Endothelial cell of umbilical vein (primary cell): ENCODE results near the gene NUAK1. TPM values are rescaled to one million over a fixed set of nuclear protein-coding genes. Genes with fewer than 3 reads are reported as not detected.

ENCODE experiments used
- BruUV-seq: library from RNA; stranded (reverse); fragments of 400-500 nt; replicated peaks from 2 replicates; lab custom pipeline; 2021; lab: Mats Ljungman, UMichigan
- CTCF ChIA-PET: fragments of 300-600, 350-600 bp; sonication (Branson Sonifier 250); formaldehyde crosslinking; loops from one replicate; lab custom pipeline; 2021; ENCODE audit warnings: antibody characterized with exemption, inconsistent platforms; lab: Charles Lee
- POLR2A ChIA-PET: fragments of 300-600, 350-600 bp; sonication (Branson Sonifier 250); formaldehyde crosslinking; loops from one replicate; lab custom pipeline; 2021; ENCODE audit warnings: antibody characterized with exemption, inconsistent platforms; lab: Charles Lee
- DNase-seq: peaks from one replicate; pipeline ENCODE4 v3.0.0-alpha.2; 2011; ENCODE audit warnings: low read depth, low spot score
- FAIRE-seq: peaks from 2 replicates; lab custom pipeline; 2011; peaks lifted over from hg19 to GRCh38; lab: Jason Lieb, UNC
- H2AFZ ChIP-seq: 2 replicates; pipeline ENCODE4 v1.6.0; 2012; ENCODE audit warnings: low read depth, low read length, control low read depth, inconsistent platforms
- H3K27ac ChIP-seq: 2 replicates; pipeline ENCODE4 v1.5.1; 2011; ENCODE audit warnings: low read depth, mild to moderate bottlenecking, control low read depth, low read length, moderate library complexity; ENCODE audit not compliant: insufficient read depth
- H3K27me3 ChIP-seq, 2 experiments: 2 replicates each; pipeline versions ENCODE4 v1.6.0 to v1.6.1; 2011; ENCODE audit warnings: low read length in 2 of 2, mixed read lengths in 1 of 2; ENCODE audit not compliant: control insufficient read depth in 2 of 2, insufficient read depth in 2 of 2
- H3K36me3 ChIP-seq, 2 experiments: 2 replicates in 1 of 2; 3 replicates in 1 of 2; pipeline ENCODE4 v1.5.1; 2011; ENCODE audit warnings: low read length in 2 of 2, mild to moderate bottlenecking in 1 of 2, moderate library complexity in 1 of 2; ENCODE audit not compliant: control insufficient read depth in 2 of 2, insufficient read depth in 2 of 2; ENCODE audit errors: extremely low read depth in 1 of 2
- H3K4me1 ChIP-seq: 3 replicates; pipeline ENCODE4 v1.5.1; 2011; ENCODE audit warnings: mild to moderate bottlenecking, low read length; ENCODE audit not compliant: control insufficient read depth, insufficient read depth; ENCODE audit errors: extremely low read depth
- H3K4me2 ChIP-seq: 2 replicates; pipeline ENCODE4 v1.6.1; 2011; ENCODE audit warnings: low read length, control low read depth, mixed read lengths; ENCODE audit not compliant: insufficient read depth
- H3K4me3 ChIP-seq, 3 experiments: fragments of 200-600 bp in 1 of 3; sonication (generic), shearing (Covaris generic) in 1 of 3; replicated peaks in 1 of 3; 2 replicates each; pipeline ENCODE4 v1.5.1; 2011 to 2016; ENCODE audit warnings: control low read depth in 3 of 3, low read length in 3 of 3, mild to moderate bottlenecking in 2 of 3, inconsistent platforms in 1 of 3, low read depth in 1 of 3, moderate library complexity in 1 of 3; ENCODE audit not compliant: insufficient read depth in 1 of 3
- H3K79me2 ChIP-seq: 2 replicates; pipeline ENCODE4 v1.6.0; 2012; ENCODE audit warnings: low read length, inconsistent platforms; ENCODE audit not compliant: control insufficient read depth, insufficient read depth
- H3K9ac ChIP-seq: replicated peaks from 2 replicates; pipeline ENCODE3; 2011; ENCODE audit warnings: low read length, control low read depth; ENCODE audit not compliant: insufficient read depth; ENCODE audit errors: extremely low read depth
- H3K9me1 ChIP-seq: replicated peaks from 3 replicates; pipeline ENCODE4 v1.6.0; 2011; ENCODE audit warnings: mild to moderate bottlenecking, low read length; ENCODE audit not compliant: control insufficient read depth, insufficient read depth; ENCODE audit errors: extremely low read depth
- H3K9me3 ChIP-seq: replicated peaks from 2 replicates; pipeline ENCODE4 v1.5.1; 2012; ENCODE audit warnings: low read length, inconsistent platforms; ENCODE audit not compliant: control insufficient read depth, insufficient read depth
- H4K20me1 ChIP-seq: replicated peaks from 2 replicates; pipeline ENCODE3; 2011; ENCODE audit warnings: mild to moderate bottlenecking, low read length; ENCODE audit not compliant: control insufficient read depth, insufficient read depth; ENCODE audit errors: extremely low read depth
- CTCF ChIP-seq, 2 donors: IDR thresholded peaks; 1 replicate in 1 of 2; 2 replicates in 1 of 2; pipeline ENCODE4 v1.5.1; 2011; ENCODE audit warnings: low read length in 2 of 2, mild to moderate bottlenecking in 2 of 2, moderate library complexity in 2 of 2, control low read depth in 1 of 2, inconsistent platforms in 1 of 2, low read depth in 1 of 2; ENCODE audit not compliant: insufficient read depth in 1 of 2; ENCODE audit errors: extremely low read depth in 1 of 2
- EZH2 ChIP-seq: IDR thresholded peaks from 2 replicates; pipeline ENCODE4 v1.6.1; 2012; ENCODE audit warnings: borderline replicate concordance, low read depth, mild to moderate bottlenecking, moderate library complexity, low read length, inconsistent platforms; ENCODE audit not compliant: severe bottlenecking
- FOS ChIP-seq: IDR thresholded peaks from 2 replicates; pipeline ENCODE4 v1.6.1; 2011; ENCODE audit warnings: mild to moderate bottlenecking, low read length, moderate library complexity, borderline replicate concordance; ENCODE audit not compliant: insufficient read depth
- GATA2 ChIP-seq: IDR thresholded peaks from 2 replicates; pipeline ENCODE4 v1.7.0; 2011; ENCODE audit warnings: low read depth, mild to moderate bottlenecking, moderate library complexity, mixed read lengths, low read length; ENCODE audit not compliant: insufficient read length, insufficient read depth
- JUN ChIP-seq: IDR thresholded peaks from 2 replicates; pipeline ENCODE4 v1.6.1; 2011; ENCODE audit warnings: borderline replicate concordance, low read depth; ENCODE audit not compliant: insufficient read length, insufficient read depth
- MAX ChIP-seq: IDR thresholded peaks from 2 replicates; pipeline ENCODE4 v1.6.1; 2011; ENCODE audit not compliant: insufficient read depth, insufficient read length
- MYC ChIP-seq: IDR thresholded peaks from one replicate; pipeline ENCODE4 v1.6.1; 2011; ENCODE audit warnings: mild to moderate bottlenecking, low read depth, low read length
- POLR2A ChIP-seq: IDR thresholded peaks from 2 replicates; pipeline ENCODE4 v1.6.1; 2012; ENCODE audit warnings: low read depth, mild to moderate bottlenecking, control low read depth, low read length
- POLR2AphosphoS5 ChIP-seq: IDR thresholded peaks from 2 replicates; pipeline ENCODE4 v1.6.1; 2012; ENCODE audit warnings: low read depth, mild to moderate bottlenecking, control low read depth, low read length, moderate library complexity; ENCODE audit not compliant: insufficient read depth
- dilution Hi-C: fragments of 300-500 bp; cut with MboI; formaldehyde crosslinking; loops from one replicate; pipeline ENCODE4 v1.15.0; 2019; ENCODE audit warnings: low sequenced_read_pairs; ENCODE audit not compliant: extremely low pct_ligation_motif_present
- intact Hi-C: fragments of 100-400 bp; cut with micrococcal nuclease; formaldehyde crosslinking; loops from one replicate; pipeline ENCODE4 v1.10.0; 2022
- polyA plus RNA-seq, 4 experiments: library from polyadenylated mRNA; depleted of rRNA in 3 of 4; stranded (reverse) in 3 of 4; unstranded in 1 of 4; fragments of >200 nt; gene quantifications; 2 replicates each; pipeline versions ENCODE4 v1.2.1 to v1.2.3, GENCODE V29; 2011 to 2012; ENCODE audit warnings: missing spikeins in 1 of 4
- total RNA-seq: library from RNA; stranded (reverse); gene quantifications from 2 replicates; pipeline ENCODE4 v1.2.3, GENCODE V29; 2021

NUAK1 gene
- total and polyA plus RNA-seq, 2 donors (not counting 3 experiments of a cell fraction or from before 2014, with no cell fraction given) = 34.2 to 39.7 TPM

GRCh38 chr12:106068296-106068695 lies 70.5 kb downstream of the NUAK1 start:
- Histone ChIP-seq H4K20me1 (no peaks in the 10 kb centered on the region), H3K4me3 (no peak overlapping the region), H3K9me3 (no peaks in the 10 kb centered on the region), H3K9ac (no peak overlapping the region), H3K4me2 (no peak overlapping the region), H3K36me3 (peaks cover 13 to 47% of the 10 kb centered on the region in 2 experiments), H3K27me3 (no peaks in the 10 kb centered on the region), H3K79me2 (no peaks in the 10 kb centered on the region), H3K4me1 (peaks cover 37% of the 10 kb centered on the region), H3K27ac (no peak overlapping the region), H3K9me1 (no peaks in the 10 kb centered on the region), H2AFZ (no peak overlapping the region)
- TF ChIP-seq POLR2AphosphoS5 (no peak), CTCF (IDR thresholded peaks at IDR 0.05; ENCODE audit: extremely low read depth in 1 of 2, insufficient read depth in 1 of 2, low read depth in 1 of 2, low read length in 2 of 2) (no peak), FOS (no peak), MAX (no peak), POLR2A (no peak), MYC (no peak), EZH2 (no peak), GATA2 (no peak), JUN (no peak)
- BruUV-seq = no TSS peak
- intact Hi-C loops = loop anchor here (5.0 kb wide), 1 partner anchor 216 kb away; no protein-coding TSS in a partner anchor
- FAIRE-seq (no peak), DNase-seq (no peak)
- dilution Hi-C loops = no loop called here
- POLR2A ChIA-PET = no interaction called here
- CTCF ChIA-PET = no interaction called here
